Ishikawa (cell line): Measurements from ENCODE around the gene MLN.

Experiments
- CEBPB ChIP-seq: IDR thresholded peaks from 2 replicates; pipeline ENCODE4 v1.6.1; 2012
- EP300 ChIP-seq: IDR thresholded peaks from 2 replicates; pipeline ENCODE4 v1.6.1; 2012; ENCODE audit warnings: borderline replicate concordance
- MAX ChIP-seq: IDR thresholded peaks from 2 replicates; pipeline ENCODE4 v1.6.1; 2012
- NFIC ChIP-seq: IDR thresholded peaks from 2 replicates; pipeline ENCODE4 v1.6.1; 2012
- REST ChIP-seq: IDR thresholded peaks from 2 replicates; pipeline ENCODE4 v1.6.1; 2012; ENCODE audit warnings: low read depth, mild to moderate bottlenecking
- TAF1 ChIP-seq: IDR thresholded peaks from 2 replicates; pipeline ENCODE4 v1.6.1; 2012; ENCODE audit warnings: low read depth, mild to moderate bottlenecking
- TCF12 ChIP-seq: IDR thresholded peaks from 2 replicates; pipeline ENCODE4 v1.6.1; 2012; ENCODE audit warnings: low read depth
- TEAD4 ChIP-seq: IDR thresholded peaks from 2 replicates; pipeline ENCODE4 v1.6.1; 2012

DNA sequence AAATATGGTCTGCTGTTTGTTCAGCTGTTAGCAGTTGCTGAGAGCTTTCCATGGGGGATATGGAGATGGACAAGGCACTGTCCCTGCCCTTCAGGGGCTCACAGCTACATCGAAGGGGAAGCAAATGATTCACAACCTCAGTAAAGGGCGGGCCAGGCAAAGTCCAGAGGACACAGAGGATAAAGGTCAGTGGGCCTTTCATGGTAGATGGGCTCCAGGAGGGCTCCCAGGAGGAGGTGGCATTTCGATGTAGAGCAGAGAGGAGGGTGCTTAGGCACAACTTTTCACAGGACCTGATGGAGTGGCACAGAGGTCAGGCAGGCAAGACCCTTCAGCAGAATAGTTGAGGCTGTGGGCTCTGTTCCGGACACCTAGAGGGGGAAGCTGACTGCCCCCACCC is 15.2 kb upstream of the MLN start:
- no peak for TF ChIP-seq TAF1
- no peak for TF ChIP-seq EP300
- no peak for TF ChIP-seq NFIC
- no peak for TF ChIP-seq CEBPB
- TF ChIP-seq MAX: no peak
- TF ChIP-seq REST: no peak
- TF ChIP-seq TEAD4: no peak
- no peak for TF ChIP-seq TCF12
